GM15510 (cell line): Measurements from ENCODE around the gene OCA2.

Experiments used
- POLR2A ChIP-seq: IDR thresholded peaks from 3 replicates; pipeline ENCODE4 v1.6.1; 2011; ENCODE audit warnings: borderline replicate concordance; ENCODE audit not compliant: insufficient read length; ENCODE audit errors: extremely low read depth

OCA2 gene

DNA sequence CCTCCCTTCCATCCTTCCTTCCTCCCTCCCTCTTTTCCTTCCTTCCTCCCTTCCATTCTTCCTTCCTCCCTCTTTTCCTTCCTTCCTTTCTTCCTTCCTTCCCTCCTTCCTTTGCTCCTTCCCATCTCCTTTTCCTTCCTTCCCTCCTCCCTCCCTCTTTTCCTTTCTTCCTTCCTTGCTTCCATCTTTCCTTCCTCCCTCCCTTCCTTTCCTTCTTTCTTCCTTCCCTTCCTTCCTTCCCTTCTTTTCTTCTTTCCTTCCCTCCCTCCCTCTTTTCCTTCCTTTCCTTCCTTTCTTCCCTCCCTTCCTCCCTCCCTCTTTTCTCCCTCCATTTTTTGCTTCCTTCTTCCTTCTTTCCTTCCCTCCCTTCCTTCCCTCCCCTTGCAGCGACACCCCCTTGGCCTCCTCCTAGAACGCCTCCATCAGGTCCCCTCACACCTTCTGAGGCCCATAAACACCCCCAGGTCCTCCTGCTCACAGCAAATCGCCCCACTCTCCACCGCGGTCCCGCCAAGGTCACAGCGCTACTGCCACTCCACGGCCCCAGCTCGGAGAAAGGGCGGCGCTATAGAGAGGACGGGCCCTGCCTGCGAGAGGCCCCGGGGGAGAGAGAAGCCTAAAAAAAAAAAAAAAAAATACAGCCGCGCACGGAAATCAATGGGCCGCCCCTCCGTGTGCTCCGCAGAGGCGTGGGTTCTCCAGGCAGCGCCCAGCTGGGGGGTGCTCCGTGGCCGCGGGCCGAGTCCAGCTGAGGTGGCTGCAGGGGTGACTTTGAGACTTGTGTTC, 328.2 kb downstream of the OCA2 start:
- TF ChIP-seq POLR2A, result no peak

DNA sequence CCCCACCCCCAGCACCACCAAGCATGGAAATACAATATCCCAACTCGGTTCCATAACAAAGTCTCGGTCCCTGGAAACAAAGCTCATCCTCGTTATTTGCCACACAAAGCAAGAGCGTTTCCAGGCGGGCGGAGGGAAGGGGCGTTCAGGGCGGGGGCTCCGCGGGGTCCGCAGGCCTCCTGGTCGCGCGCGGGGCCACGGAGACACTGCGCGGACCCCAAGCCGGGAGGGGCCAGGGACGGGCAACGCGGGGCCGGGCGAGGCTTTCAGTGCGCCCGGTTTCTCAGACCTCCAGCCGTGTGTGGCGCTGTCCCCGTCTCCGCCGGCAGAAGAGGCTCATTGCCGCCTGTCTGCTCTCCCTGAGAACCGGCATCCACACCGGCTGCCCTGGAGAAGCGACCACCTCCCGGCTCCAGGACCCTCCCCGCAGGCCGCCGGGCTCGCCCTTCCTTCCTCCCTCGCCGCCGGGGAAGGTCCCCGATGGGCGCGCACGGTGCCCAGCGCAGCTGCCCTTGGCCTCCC, 329.0 kb downstream of the OCA2 start:
- no peak for TF ChIP-seq POLR2A

DNA sequence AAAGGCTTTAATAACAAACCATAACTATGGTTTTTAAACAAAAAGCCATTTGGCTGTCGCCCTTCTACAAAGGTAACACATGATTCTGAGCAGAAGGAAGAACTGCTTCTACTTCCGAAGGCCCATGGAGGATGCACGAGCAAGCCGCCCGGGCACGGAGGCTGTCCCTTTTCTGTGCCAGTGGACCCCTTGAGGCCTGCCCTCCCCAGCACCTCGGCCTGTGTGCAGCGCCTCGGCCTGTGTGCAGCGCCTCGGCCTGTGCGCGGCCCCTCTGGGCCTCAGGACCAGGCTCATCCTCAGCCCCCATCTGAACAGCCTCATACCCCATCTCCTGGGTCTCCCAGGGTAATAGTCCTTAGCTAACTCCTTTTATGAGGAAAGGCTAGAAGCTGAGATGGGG, 329.5 kb downstream of the OCA2 start:
- no peak for TF ChIP-seq POLR2A

DNA sequence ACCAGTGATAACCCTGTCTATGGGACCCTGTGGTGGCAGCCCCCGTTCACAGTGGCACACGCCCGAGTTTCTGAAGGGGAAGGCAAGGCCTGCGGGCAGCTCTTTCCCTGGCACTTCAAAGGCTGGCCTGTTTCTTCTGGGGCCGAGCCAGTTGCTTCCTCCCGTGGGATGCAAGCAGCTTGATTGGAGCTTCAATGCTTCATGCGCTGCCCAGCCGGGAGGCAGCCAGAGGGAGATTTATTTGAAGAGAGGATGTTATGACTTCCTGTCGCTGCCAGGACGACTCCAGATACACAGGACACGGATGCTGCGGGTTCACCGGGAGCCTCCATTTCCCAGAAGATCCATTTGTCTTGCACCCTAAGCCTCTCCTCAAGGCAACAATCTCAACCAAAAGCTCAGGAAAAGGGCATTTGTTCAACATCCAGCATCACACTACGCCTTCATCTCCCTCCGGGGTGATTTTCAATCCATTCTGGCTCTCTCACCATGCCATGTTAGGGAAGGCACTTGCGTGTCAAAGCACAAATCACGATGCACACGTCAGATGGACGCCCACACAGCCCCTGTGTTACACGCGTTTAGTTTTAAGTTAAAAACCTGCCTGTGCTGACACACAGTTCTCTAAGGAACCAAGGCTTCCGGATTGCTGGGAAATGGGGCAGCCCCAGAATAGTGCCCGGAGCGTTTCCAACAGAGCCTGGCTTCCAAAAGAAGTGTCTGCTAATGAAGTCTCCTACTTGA, 330.2 kb downstream of the OCA2 start:
- no peak for TF ChIP-seq POLR2A

DNA sequence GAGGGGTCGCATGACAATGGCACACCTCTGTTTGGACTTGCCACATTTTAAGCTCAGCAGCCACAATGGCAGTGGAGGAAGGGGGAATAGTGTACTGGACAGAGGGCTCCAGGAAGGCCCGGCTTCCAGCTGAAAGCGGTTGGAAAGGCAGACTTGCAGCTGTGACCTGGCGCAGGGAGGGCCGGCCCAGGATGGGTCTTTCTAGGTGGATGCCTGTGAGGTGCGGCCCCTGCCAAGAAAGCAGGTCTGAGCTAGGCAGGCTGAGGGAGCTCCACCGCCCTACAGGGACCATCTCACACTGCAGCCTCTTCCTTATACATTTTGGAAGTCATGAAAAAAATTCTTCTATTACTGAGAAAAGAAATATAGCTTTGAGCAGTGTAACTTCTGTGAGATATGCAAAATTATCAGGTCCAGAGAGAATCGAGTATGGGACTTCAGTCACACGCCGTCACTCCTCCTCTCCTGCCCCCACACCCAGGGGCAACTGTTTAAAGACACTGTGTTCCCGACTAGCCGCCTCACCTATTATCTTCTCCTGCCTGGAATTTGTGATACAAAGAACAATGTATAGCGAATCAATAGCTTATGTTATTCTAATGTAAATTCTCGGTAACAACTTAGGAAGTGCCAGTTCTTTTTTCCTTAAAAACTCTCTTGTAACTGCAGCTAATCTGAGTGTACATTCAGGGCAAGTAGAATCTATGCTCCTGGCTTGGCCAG, 331.0 kb downstream of the OCA2 start:
- TF ChIP-seq POLR2A, result no peak

DNA sequence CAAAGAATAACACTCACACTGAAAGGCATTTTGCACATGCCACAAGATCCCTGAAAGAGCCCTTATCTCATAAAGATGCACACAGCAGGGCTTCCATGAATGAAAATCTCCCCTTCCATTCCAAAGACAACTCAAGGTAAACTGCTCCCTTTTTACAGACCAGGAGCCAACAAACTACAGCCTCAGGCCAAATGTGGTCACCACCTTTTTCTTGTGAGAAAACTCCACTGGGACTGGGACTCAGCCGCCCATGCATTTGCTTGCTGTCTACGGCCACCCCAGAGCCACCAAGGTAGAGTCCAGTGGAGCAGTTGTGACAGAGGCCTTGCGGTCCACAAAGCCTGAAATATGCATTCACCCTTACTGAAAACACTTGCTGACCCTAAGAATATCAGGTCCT, 334.8 kb downstream of the OCA2 start:
- TF ChIP-seq POLR2A, result no peak

DNA sequence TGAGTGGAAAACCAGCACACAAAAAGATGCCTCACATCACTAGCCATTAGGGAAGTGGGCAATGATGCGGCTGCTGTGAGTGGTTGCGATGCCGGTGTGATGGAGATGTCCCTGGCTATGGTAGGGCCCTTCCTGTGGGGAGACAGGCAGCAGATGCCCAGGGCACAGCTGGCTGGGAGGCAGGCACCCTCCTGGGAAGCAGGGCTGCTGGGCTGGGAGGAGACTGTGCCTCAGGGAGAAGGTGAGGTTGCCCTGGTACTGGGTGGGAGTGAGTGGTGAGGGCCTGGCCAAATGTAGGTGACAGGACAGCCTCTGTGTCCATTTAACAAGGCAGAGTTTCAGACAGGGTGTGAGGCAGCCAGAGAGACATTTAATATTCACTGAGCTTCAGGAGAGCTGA, 335.6 kb downstream of the OCA2 start:
- no peak for TF ChIP-seq POLR2A

DNA sequence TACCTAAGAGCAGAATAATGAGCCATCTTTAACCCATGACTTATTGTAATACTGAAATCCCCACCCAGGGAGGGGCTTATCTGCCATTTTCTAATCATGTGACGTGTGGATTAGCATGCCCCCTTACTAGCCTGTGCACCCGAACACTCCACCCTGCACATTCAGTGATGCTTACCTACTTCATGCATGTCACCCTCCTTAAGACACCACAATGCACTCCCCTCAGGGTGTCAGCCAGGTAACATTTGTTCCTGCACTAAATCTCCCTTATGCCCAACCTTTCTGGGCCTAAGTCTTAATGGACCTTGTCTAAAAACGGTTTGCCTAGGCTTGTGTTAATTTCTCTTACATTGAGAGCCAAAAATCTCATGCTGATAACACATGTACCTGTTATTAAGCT, 336.6 kb downstream of the OCA2 start:
- TF ChIP-seq POLR2A, result no peak

DNA sequence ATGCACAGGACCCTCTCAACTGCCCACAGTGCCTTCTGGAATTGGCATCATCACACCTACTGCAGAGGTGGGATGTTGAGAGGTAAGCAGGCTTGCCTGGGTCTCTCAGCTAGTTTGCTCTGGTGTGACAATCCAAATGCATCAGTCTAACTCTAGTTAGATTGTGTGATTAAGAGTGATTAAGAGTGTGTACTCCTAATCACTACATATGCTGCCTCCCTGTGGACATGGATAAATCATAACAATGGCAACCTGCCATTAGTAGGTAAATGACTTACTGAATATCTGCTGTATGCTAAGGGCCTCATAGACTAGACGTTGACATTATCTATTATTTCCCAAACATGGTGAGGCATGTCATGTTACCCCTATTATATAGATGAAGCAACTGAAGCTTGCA, 342.1 kb downstream of the OCA2 start:
- no peak for TF ChIP-seq POLR2A

DNA sequence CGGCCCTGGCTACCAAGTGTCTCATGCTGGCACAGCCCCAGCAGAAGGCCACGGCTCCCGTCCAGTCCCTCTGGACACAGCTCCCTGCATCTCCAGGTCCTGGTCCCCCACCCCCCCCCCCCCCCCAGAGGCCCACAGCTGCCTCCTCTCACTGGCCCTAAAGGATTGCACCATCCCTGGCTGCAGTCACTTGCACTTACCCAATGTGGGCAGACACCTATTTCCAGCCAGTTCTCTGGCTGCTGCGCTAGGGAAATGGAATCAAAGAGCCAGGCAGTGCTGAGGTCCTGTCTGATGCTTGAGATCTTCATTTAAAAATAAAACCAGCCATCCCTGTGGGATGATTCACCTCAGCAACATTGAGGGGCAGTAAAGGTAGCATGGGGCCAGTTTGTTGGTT, 346.4 kb downstream of the OCA2 start:
- TF ChIP-seq POLR2A, result no peak

DNA sequence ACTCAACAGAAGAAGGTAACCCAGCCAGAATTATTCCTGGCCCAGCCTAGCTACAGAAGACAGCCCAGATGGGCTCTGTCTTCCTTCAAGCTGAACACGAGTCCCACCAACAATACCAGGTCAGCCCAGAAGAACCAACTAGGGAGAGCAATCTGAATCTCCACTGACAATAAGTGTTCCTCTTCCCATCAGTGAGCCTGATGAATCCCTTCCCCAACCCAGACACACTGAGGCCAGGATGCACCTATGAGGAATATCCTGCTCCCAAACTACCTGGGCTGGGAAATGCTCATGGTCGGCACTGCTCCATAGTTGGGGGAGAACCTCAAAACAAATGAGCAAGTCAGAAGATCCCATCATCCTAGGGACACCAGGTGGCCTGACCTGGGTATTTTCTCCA, 351.1 kb downstream of the OCA2 start:
- TF ChIP-seq POLR2A, result no peak

DNA sequence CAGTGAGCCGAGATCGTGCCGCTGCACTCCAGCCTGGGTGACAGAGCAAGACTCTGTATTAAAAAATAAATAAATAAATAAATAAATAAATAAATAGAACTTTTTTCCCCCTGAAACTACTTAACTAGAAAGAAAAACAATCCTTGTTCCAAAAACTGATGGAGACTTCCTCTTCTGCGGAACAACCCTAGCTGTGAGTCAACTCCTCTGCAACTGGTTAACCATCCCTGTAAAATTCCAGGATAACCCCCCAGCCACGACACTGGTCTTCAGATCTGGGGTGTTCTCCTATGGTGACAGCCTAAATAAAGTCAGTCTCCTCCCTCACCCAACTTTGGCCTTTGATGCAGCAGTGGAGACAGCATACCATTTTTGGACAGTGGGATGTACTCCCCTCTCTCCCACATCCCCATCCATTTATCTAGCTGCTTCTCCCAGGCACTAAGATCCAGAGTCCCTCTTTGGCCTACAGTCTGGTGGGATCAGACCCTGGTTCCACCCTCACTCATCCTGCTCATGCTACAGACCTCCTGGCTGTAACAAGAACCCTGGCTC, 352.6 kb downstream of the OCA2 start:
- TF ChIP-seq POLR2A, result no peak

DNA sequence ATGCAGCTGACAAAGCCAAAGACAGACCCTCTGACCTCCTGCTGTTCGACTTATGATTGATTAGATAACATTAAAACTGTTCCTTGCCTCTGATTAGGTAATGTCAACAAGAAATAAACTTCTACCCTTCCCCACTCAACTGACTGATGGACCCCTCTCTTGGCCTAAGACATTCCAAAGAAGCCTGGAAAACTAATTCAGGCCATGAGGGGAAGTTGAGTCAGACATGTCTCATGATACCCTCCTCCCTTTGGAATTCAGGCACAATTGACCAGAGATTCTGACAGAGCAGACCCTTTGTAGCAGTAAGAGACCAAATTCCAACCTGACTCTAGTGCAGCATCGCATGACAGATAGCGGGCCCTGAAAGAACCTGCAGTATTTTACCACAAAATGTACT, 354.5 kb downstream of the OCA2 start:
- no peak for TF ChIP-seq POLR2A

DNA sequence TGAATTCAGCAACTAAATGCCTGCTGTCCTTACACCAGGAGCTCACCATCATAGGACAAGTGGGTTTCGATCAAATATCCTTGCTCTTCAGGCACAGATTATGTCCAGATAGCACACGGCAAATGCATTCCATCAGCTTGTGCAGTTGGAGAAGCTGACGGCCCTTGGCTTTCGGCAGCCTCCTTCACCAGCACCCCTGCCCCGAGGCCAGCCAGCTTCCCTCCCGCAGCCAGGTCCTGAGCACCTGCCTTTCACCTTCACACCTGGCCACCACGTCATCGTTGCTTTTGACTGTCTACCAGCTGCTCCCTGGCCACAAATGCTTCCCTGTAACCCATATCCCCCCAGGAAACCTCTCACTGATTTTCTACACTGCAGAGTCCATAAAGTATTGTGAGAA, 355.5 kb downstream of the OCA2 start:
- no peak for TF ChIP-seq POLR2A

DNA sequence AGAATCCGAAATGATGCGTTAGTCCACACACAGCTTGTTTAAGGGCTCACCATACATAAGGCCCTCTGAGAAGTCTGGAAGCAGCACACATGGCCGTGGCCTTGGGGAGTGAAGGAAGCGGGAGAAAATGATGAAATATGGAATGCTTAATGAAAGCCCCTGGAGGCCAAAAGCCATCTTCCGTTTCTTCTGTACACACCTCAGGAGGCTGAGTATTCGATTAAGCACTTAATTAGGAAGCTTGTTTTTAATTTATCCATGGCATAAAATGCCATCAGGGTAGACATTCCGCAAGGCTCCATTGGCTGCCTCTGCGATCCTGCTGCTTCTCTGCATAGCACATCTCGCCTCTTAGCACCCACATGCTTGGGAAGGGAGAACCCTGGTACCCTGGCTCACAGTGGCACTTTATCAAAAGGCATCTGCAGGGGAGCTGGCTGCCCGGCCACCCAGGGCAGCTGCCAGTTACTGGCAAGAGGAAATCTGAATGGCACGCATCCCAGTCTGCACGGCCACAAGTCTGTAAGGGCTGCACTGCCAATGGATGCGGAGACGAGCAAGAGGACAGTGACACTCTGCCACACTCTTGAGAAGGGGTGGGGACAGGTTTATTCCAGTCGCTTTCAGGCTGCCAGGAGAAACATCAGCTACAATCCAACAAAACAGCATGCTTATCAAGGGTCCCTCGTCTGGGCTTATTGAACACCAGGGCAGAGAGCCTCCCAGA, 356.2 kb downstream of the OCA2 start:
- TF ChIP-seq POLR2A, result no peak

DNA sequence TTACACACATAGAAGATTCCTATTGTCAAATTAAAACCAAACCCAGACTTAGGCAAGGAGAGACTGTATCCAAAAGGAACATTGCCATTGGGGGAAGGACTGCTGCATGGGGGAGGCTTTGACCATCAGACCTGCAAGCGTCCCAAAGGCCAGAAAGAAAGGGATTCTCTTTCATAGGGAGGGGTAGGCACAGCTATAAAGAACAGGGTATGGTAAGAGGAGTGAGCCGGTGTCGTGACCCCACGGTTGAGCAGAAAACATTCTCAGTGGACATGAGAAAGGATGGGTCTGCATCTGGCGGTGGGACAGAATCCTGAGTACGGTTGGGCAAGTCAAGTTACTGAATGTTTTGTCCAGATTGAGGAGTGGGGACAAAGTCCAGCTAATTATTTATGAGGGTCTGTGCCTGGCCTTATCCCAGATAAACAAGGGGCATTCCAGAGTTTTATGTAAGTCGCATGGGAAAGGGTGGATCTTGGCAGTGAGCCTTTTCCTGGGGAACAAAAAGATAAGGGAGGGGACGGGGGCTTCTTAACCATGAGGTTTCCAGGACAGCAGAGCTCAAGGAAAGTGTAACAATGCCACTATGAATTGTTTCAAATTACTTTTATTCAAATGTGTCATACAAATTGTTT, 357.8 kb downstream of the OCA2 start:
- no peak for TF ChIP-seq POLR2A
